ENCODE measurements around the gene CD163L1. TPM values are rescaled to one million over a fixed set of nuclear protein-coding genes. Genes with fewer than 3 reads are reported as not detected.

The CD163L1 gene
- total RNA-seq, 1 experiment from 2014 or later = 27.0 TPM

DNA sequence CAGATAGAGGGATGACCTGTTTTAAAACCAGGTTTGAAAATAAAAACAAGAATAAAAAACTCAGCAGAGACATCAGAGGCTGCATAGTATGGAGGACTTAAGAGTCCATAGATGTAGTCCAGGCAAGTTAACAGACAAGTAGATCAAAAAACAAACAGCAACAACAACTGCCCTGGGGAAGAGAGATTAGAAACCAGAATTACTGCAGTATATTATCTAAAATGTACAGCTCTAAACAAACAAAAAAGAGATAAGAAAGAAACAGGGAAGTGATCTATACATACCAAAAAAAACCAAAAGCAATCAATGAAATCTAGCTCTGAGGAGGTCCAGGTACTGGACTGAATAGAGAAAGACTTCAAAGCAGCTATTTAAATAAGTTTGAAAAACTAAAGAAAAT is 91.3 kb downstream of the CD163L1 start:
- Histone ChIP-seq H3K36me3 (ENCODE audit: control insufficient read depth in 1 of 2, insufficient read depth in 2 of 2, low read length in 2 of 2) (no peaks in the 10 kb centered on the region), H3K9me2 (ENCODE audit: insufficient read depth) (no peaks in the 10 kb centered on the region), H3K4me3 (replicated peaks in 1 of 2; ENCODE audit: low read depth in 1 of 2, low read length in 2 of 2) (no peak overlapping the region), H3K27me3 (ENCODE audit: insufficient read depth, low read length) (no peaks in the 10 kb centered on the region), H4K20me1 (ENCODE audit: insufficient read depth) (no peaks in the 10 kb centered on the region), H2AFZ (ENCODE audit: low read depth, low read length, poor library complexity, severe bottlenecking) (no peak overlapping the region), H3K4me2 (ENCODE audit: low read length) (no peak overlapping the region), H3K27ac (ENCODE audit: low read depth, low read length) (no peak overlapping the region), H3K9me3 (ENCODE audit: control insufficient read depth in 1 of 2, insufficient read depth in 1 of 2, low read depth in 1 of 2, low read length in 2 of 2) (no peaks in the 10 kb centered on the region), H3K4me1 (ENCODE audit: control insufficient read depth in 1 of 2, insufficient read depth in 2 of 2, low read length in 2 of 2) (no peaks in the 10 kb centered on the region), H3K9ac (ENCODE audit: low read length) (no peak overlapping the region), H3K79me2 (ENCODE audit: insufficient read depth, low read length) (no peaks in the 10 kb centered on the region)
- DNase-seq (ENCODE audit: low read depth, low spot score) (no peak), ATAC-seq (no peak)
- TF ChIP-seq, protein P1, sequence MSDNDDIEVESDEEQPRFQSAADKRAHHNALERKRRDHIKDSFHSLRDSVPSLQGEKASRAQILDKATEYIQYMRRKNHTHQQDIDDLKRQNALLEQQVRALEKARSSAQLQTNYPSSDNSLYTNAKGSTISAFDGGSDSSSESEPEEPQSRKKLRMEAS (IDR thresholded peaks at IDR 0.05) = no peak
- TF ChIP-seq SP1 (IDR thresholded peaks at IDR 0.05; ENCODE audit: low read depth) (no peak), TCF7L2 (IDR thresholded peaks at IDR 0.05; ENCODE audit: borderline replicate concordance, extremely low read depth, insufficient read depth, insufficient read length) (no peak), ELF1 (IDR thresholded peaks at IDR 0.05; ENCODE audit: borderline replicate concordance, low read depth) (no peak)
- no TSS peak for BruUV-seq (replicated peaks)
- intact Hi-C loops (cut with micrococcal nuclease) = no loop called here
- ChIA-PET POLR2A (no interaction called here), CTCF (no interaction called here), RAD21 (ENCODE audit: low non-redundant PET in 1 of 2, low total read pairs in 2 of 2, uncharacterized antibody in 2 of 2, unreplicated experiment in 2 of 2) (no interaction called here)

- ATAC-seq (no peak), DNase-seq (ENCODE audit: low read depth, low spot score) (no peak)
- ChIA-PET CTCF (no interaction called here), RAD21 (ENCODE audit: low non-redundant PET in 1 of 2, low total read pairs in 2 of 2, uncharacterized antibody in 2 of 2, unreplicated experiment in 2 of 2) (no interaction called here), POLR2A (no interaction called here)
- H3K4me3 ChIP-seq (replicated peaks in 1 of 2; ENCODE audit: low read depth in 1 of 2, low read length in 2 of 2) = no peak overlapping the region
- no peak overlapping the region for H3K9ac ChIP-seq (ENCODE audit: low read length)
- H3K4me1 ChIP-seq (ENCODE audit: control insufficient read depth in 1 of 2, insufficient read depth in 2 of 2, low read length in 2 of 2) = no peaks in the 10 kb centered on the region
- no peaks in the 10 kb centered on the region for H3K9me3 ChIP-seq (ENCODE audit: control insufficient read depth in 1 of 2, insufficient read depth in 1 of 2, low read depth in 1 of 2, low read length in 2 of 2)
- TF ChIP-seq CTCF (IDR thresholded peaks at IDR 0.05 in 2 of 3, conservative IDR thresholded peaks at IDR 0.05 in 1 of 3; ENCODE audit: borderline replicate concordance in 1 of 3, insufficient read depth in 1 of 3, low read depth in 2 of 3, low read length in 2 of 3) (no peak), SIN3A (IDR thresholded peaks at IDR 0.05; ENCODE audit: low read depth) (no peak), TCF7L2 (IDR thresholded peaks at IDR 0.05; ENCODE audit: borderline replicate concordance, extremely low read depth, insufficient read depth, insufficient read length) (no peak), ATF3 (IDR thresholded peaks at IDR 0.05) (no peak), CBX3 (IDR thresholded peaks at IDR 0.05; ENCODE audit: low read depth) (no peak), RAD21 (IDR thresholded peaks at IDR 0.05; ENCODE audit: low read depth) (no peak), YY1 (IDR thresholded peaks at IDR 0.05; ENCODE audit: extremely low read depth, insufficient replicate concordance, low read depth, low read length) (no peak)
- TF ChIP-seq, protein P1 (IDR thresholded peaks at IDR 0.05) = no peak
- no peaks in the 10 kb centered on the region for H3K79me2 ChIP-seq (ENCODE audit: insufficient read depth, low read length)
- no peaks in the 10 kb centered on the region for H3K36me3 ChIP-seq (ENCODE audit: control insufficient read depth in 1 of 2, insufficient read depth in 2 of 2, low read length in 2 of 2)
- H2AFZ ChIP-seq (ENCODE audit: low read depth, low read length, poor library complexity, severe bottlenecking) = no peak overlapping the region
- H3K9me2 ChIP-seq (ENCODE audit: insufficient read depth) = no peaks in the 10 kb centered on the region
- no peak overlapping the region for H3K27ac ChIP-seq (ENCODE audit: low read depth, low read length)
- no peaks in the 10 kb centered on the region for H3K27me3 ChIP-seq (ENCODE audit: insufficient read depth, low read length)
- no peak overlapping the region for H3K4me2 ChIP-seq (ENCODE audit: low read length)
- no TSS peak for BruUV-seq (replicated peaks)
- H4K20me1 ChIP-seq (ENCODE audit: insufficient read depth) = no peaks in the 10 kb centered on the region
- intact Hi-C loops (cut with micrococcal nuclease) = no loop called here
These were observed 92.8 kb downstream of the CD163L1 start for GRCh38 chr12:7351177-7351576.

Data from HCT116 (cell line).